OCI-LY3 (cell line): ENCODE measurements around the gene KLF4.

Experiments
- H2AFZ ChIP-seq: fragments of 200-600, 300-600 bp; shearing (Covaris generic); 2 replicates; pipeline ENCODE4 v1.6.0; 2014; ENCODE audit warnings: antibody characterized with exemption, low read depth, low read length
- H3K27ac ChIP-seq: fragments of 200-600, 300-600 bp; sonication (generic); 2 replicates; pipeline ENCODE4 v1.5.1; 2014; ENCODE audit warnings: mild to moderate bottlenecking, low read length, moderate library complexity, mixed read lengths
- H3K27me3 ChIP-seq: fragments of 200-600, 300-600 bp; sonication (generic); 2 replicates; pipeline ENCODE4 v1.6.1; 2014; ENCODE audit warnings: low read depth, low read length, mixed read lengths
- H3K36me3 ChIP-seq: fragments of 200-600, 300-600 bp; sonication (generic); replicated peaks from 2 replicates; pipeline ENCODE3; 2014; ENCODE audit warnings: low read depth, low read length, mixed read lengths
- H3K4me1 ChIP-seq: fragments of 300-600, 200-600 bp; sonication (generic); 2 replicates; pipeline ENCODE4 v1.6.1; 2014; ENCODE audit warnings: low read length, mixed read lengths
- H3K4me2 ChIP-seq: fragments of 200-600, 300-600 bp; sonication (generic); 2 replicates; pipeline ENCODE4 v1.6.1; 2014; ENCODE audit warnings: low read length, mixed read lengths
- H3K4me3 ChIP-seq: fragments of 300-600, 200-600 bp; sonication (generic); 2 replicates; pipeline ENCODE4 v1.5.1; 2014; ENCODE audit warnings: antibody characterized with exemption, mild to moderate bottlenecking, low read length, moderate library complexity
- H3K79me2 ChIP-seq: fragments of 300-600, 200-600 bp; shearing (Covaris generic); 2 replicates; pipeline ENCODE4 v1.6.1; 2014; ENCODE audit warnings: mild to moderate bottlenecking, low read length, mixed read lengths
- H3K9ac ChIP-seq: fragments of 300-600, 200-600 bp; shearing (Covaris generic); 2 replicates; pipeline ENCODE4 v1.6.0; 2014; ENCODE audit warnings: mild to moderate bottlenecking, low read length, moderate library complexity
- H3K9me3 ChIP-seq: fragments of 200-600, 300-600 bp; shearing (Covaris generic); 2 replicates; pipeline ENCODE4 v1.6.1; 2014; ENCODE audit warnings: low read length, mixed read lengths; ENCODE audit not compliant: insufficient read depth
- H4K20me1 ChIP-seq: fragments of 200-600, 300-600 bp; sonication (generic); 2 replicates; pipeline ENCODE4 v1.6.1; 2016; ENCODE audit warnings: low read length, mixed read lengths; ENCODE audit not compliant: insufficient read depth
- EZH2phosphoT487 ChIP-seq: fragments of 200-600 bp; shearing (Covaris generic); IDR thresholded peaks from 2 replicates; pipeline ENCODE4 v1.6.1; 2018; ENCODE audit warnings: antibody characterized with exemption, mixed run types, low read depth
- TF ChIP-seq, protein P1 (sequence below): fragments of 200-600, 300-600 bp; sonication (generic); IDR thresholded peaks from 2 replicates; pipeline ENCODE4 v1.5.1; 2014; ENCODE audit warnings: antibody characterized with exemption, low read length, low read depth

Gene KLF4

DNA sequence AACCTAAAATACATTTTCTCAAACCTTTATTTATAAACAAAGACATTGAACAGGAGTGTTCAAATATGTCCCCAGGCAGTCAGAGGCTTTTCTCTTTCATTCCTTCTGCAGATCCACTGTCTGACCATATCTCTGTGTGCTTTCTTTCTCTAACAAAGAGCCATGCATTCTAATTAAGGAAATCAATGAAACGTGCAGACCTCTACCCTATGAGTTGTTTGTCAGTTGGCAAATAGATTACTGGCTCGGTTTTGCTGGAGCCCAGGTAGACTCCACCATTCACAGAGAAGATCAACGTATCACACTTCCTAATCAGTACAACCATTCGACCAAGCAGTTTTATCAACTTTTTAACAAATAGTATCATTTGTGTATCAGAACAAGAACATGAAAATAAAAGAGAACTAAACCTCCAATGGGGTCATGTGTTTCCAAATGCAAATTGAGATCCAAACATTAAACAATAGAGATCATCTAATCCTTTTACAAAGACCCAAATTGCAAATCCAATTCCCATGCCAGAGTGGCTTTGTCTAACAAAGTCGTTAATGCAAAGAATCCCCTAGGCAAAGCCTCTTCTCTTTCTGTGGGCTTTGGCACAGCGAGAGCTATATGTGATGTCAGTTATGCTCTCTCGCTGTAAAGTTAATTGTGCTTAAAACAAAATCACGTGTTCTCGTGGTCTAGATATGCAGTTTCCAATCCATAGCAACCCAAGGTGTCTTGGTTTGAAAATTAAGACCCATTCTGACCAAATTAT is 16.8 kb downstream of the KLF4 start:
- H3K9me3 ChIP-seq, result no peaks in the 10 kb centered on the region
- H3K79me2 ChIP-seq, result no peaks in the 10 kb centered on the region
- H2AFZ ChIP-seq, result no peak overlapping the region
- no peaks in the 10 kb centered on the region for H3K36me3 ChIP-seq
- no peak overlapping the region for H3K27ac ChIP-seq
- TF ChIP-seq, protein P1, sequence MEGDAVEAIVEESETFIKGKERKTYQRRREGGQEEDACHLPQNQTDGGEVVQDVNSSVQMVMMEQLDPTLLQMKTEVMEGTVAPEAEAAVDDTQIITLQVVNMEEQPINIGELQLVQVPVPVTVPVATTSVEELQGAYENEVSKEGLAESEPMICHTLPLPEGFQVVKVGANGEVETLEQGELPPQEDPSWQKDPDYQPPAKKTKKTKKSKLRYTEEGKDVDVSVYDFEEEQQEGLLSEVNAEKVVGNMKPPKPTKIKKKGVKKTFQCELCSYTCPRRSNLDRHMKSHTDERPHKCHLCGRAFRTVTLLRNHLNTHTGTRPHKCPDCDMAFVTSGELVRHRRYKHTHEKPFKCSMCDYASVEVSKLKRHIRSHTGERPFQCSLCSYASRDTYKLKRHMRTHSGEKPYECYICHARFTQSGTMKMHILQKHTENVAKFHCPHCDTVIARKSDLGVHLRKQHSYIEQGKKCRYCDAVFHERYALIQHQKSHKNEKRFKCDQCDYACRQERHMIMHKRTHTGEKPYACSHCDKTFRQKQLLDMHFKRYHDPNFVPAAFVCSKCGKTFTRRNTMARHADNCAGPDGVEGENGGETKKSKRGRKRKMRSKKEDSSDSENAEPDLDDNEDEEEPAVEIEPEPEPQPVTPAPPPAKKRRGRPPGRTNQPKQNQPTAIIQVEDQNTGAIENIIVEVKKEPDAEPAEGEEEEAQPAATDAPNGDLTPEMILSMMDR, result no peak
- no peak for TF ChIP-seq EZH2phosphoT487
- H3K4me1 ChIP-seq, result no peaks in the 10 kb centered on the region
- H3K9ac ChIP-seq, result no peak overlapping the region
- H3K4me3 ChIP-seq, result no peak overlapping the region
- no peak overlapping the region for H3K4me2 ChIP-seq
- H4K20me1 ChIP-seq, result no peaks in the 10 kb centered on the region
- H3K27me3 ChIP-seq, result no peaks in the 10 kb centered on the region

DNA sequence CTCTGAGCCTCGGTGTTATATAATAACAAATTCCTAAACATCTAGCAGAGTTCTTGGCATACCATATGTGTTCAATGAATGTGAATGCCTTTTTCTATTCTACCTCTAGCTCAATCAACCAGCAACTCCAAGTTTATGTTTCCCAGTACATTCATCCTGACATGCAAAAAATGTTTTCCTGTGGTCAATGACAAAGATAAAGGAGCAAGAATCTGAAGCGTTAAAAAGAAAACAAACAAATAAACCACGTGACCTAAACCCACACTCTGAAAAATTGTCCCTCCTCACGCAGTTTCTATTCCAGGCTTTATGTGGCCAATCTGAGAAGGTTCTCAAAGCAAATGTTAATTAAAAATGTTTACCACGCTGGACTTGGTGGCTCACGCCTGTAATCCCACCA is 18.0 kb downstream of the KLF4 start:
- no peaks in the 10 kb centered on the region for H3K36me3 ChIP-seq
- no peak overlapping the region for H3K4me3 ChIP-seq
- H3K79me2 ChIP-seq, result no peaks in the 10 kb centered on the region
- no peak overlapping the region for H2AFZ ChIP-seq
- TF ChIP-seq, protein P1, result no peak
- TF ChIP-seq EZH2phosphoT487, result no peak
- H4K20me1 ChIP-seq, result no peaks in the 10 kb centered on the region
- no peaks in the 10 kb centered on the region for H3K4me1 ChIP-seq
- no peaks in the 10 kb centered on the region for H3K27me3 ChIP-seq
- no peak overlapping the region for H3K27ac ChIP-seq
- no peak overlapping the region for H3K9ac ChIP-seq
- no peaks in the 10 kb centered on the region for H3K9me3 ChIP-seq
- no peak overlapping the region for H3K4me2 ChIP-seq

DNA sequence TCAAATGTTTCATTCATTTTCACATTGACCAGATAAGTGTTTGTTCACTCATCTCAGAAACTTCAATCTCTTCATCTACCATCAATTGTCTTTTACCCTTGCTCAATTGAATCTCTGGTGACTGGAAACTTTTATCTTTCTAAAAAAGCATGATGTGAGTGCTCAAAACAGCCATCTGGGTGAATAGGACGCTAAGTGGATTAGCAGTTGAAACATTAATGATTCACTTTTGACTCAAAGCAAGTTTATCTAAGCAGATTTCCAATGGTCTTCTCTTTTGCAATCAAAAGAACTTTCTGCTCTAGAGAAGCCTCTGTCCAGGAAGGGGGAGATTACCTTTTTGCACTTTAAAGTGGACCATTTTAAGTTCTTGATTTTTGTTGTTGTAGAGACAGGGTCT is 22.2 kb downstream of the KLF4 start:
- Histone ChIP-seq H3K4me1 (no peaks in the 10 kb centered on the region), H3K27ac (no peak overlapping the region), H3K9ac (no peak overlapping the region), H3K79me2 (no peaks in the 10 kb centered on the region), H4K20me1 (no peaks in the 10 kb centered on the region), H3K9me3 (no peaks in the 10 kb centered on the region), H3K4me3 (no peak overlapping the region), H2AFZ (no peak overlapping the region), H3K4me2 (no peak overlapping the region), H3K27me3 (no peaks in the 10 kb centered on the region), H3K36me3 (no peaks in the 10 kb centered on the region)
- TF ChIP-seq, protein P1, result no peak
- TF ChIP-seq EZH2phosphoT487, result no peak

DNA sequence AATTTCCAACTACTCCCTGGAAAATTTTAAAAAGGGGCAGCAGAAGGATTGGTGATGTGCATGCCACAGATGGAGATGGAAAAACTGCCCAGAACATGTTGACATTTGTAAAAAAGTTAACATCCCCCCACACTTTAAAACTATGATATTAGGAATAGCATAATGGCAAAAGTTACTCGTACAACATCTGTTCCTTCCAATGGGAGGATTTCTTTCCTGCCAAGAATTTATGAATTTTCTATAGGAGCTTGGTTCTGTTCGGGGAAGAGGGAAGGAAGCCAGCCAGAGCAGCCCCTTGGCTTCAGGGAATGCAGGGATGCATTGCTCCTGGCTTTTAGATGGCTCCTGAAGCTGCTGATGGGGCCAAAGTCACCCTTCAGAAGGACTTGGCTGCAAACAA is 22.7 kb downstream of the KLF4 start:
- no peaks in the 10 kb centered on the region for H3K27me3 ChIP-seq
- H3K27ac ChIP-seq, result no peak overlapping the region
- no peak overlapping the region for H3K9ac ChIP-seq
- H2AFZ ChIP-seq, result no peak overlapping the region
- H4K20me1 ChIP-seq, result no peaks in the 10 kb centered on the region
- H3K9me3 ChIP-seq, result no peaks in the 10 kb centered on the region
- H3K4me3 ChIP-seq, result no peak overlapping the region
- H3K79me2 ChIP-seq, result no peaks in the 10 kb centered on the region
- H3K4me1 ChIP-seq, result no peaks in the 10 kb centered on the region
- no peaks in the 10 kb centered on the region for H3K36me3 ChIP-seq
- no peak for TF ChIP-seq EZH2phosphoT487
- TF ChIP-seq, protein P1, result no peak
- no peak overlapping the region for H3K4me2 ChIP-seq
